ENCODE measurements around the gene ERMP1. TPM values are rescaled to one million over a fixed set of nuclear protein-coding genes. Genes with fewer than 3 reads are reported as not detected.

The ERMP1 gene
- total and polyA plus RNA-seq, 10 of the 15 experiments (the other 5 are each of a cell fraction or from before 2014, with no cell fraction given), result 2.4 to 42.1 (median 8.1) TPM

DNA sequence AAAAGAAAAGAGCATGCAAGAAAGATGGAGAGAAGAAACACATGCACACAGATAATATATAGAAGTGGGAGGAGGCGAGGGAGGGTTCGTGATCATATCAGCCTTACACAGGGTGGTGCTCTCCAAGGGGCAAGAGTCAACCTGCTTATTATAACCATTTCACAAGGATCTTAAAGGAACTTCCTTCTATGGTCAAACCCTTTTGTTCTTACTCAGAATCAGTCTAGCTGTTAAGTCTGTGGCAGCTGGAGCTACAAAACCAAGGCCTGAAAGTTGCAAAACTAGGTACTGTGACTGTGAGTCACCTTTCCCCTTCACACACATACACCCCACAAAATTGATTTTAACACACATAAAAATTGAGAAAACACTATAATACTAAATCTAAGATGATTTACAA is 18.5 kb upstream of the ERMP1 start (continued):
- TF ChIP-seq, protein P1, sequence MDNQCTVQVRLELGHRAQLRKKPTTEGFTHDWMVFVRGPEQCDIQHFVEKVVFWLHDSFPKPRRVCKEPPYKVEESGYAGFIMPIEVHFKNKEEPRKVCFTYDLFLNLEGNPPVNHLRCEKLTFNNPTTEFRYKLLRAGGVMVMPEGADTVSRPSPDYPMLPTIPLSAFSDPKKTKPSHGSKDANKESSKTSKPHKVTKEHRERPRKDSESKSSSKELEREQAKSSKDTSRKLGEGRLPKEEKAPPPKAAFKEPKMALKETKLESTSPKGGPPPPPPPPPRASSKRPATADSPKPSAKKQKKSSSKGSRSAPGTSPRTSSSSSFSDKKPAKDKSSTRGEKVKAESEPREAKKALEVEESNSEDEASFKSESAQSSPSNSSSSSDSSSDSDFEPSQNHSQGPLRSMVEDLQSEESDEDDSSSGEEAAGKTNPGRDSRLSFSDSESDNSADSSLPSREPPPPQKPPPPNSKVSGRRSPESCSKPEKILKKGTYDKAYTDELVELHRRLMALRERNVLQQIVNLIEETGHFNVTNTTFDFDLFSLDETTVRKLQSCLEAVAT (IDR thresholded peaks at IDR 0.05), result no peak; the same call in 1 of the 2 replicates
- TF ChIP-seq, protein P2, sequence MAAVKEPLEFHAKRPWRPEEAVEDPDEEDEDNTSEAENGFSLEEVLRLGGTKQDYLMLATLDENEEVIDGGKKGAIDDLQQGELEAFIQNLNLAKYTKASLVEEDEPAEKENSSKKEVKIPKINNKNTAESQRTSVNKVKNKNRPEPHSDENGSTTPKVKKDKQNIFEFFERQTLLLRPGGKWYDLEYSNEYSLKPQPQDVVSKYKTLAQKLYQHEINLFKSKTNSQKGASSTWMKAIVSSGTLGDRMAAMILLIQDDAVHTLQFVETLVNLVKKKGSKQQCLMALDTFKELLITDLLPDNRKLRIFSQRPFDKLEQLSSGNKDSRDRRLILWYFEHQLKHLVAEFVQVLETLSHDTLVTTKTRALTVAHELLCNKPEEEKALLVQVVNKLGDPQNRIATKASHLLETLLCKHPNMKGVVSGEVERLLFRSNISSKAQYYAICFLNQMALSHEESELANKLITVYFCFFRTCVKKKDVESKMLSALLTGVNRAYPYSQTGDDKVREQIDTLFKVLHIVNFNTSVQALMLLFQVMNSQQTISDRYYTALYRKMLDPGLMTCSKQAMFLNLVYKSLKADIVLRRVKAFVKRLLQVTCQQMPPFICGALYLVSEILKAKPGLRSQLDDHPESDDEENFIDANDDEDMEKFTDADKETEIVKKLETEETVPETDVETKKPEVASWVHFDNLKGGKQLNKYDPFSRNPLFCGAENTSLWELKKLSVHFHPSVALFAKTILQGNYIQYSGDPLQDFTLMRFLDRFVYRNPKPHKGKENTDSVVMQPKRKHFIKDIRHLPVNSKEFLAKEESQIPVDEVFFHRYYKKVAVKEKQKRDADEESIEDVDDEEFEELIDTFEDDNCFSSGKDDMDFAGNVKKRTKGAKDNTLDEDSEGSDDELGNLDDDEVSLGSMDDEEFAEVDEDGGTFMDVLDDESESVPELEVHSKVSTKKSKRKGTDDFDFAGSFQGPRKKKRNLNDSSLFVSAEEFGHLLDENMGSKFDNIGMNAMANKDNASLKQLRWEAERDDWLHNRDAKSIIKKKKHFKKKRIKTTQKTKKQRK (IDR thresholded peaks at IDR 0.05; ENCODE audit: low read depth, low read length), result no peak
- TF ChIP-seq, protein P3, sequence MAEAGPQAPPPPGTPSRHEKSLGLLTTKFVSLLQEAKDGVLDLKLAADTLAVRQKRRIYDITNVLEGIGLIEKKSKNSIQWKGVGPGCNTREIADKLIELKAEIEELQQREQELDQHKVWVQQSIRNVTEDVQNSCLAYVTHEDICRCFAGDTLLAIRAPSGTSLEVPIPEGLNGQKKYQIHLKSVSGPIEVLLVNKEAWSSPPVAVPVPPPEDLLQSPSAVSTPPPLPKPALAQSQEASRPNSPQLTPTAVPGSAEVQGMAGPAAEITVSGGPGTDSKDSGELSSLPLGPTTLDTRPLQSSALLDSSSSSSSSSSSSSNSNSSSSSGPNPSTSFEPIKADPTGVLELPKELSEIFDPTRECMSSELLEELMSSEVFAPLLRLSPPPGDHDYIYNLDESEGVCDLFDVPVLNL (IDR thresholded peaks at IDR 0.05; ENCODE audit: low read depth, low read length), result no peak
- no peak for TF ChIP-seq POLR2AphosphoS5 (IDR thresholded peaks at IDR 0.05; ENCODE audit: low read length)
- TF ChIP-seq PML (IDR thresholded peaks at IDR 0.05; ENCODE audit: low read length), result no peak
- TF ChIP-seq EED (IDR thresholded peaks at IDR 0.05; ENCODE audit: low read depth), result no peak
- TF ChIP-seq MEF2B (IDR thresholded peaks at IDR 0.05; ENCODE audit: partially characterized antibody, poor library complexity, severe bottlenecking), result peak; percentile 51
- TF ChIP-seq CREM (IDR thresholded peaks at IDR 0.05; ENCODE audit: low read depth), result peak; percentile 47; the same call in 1 of the 2 replicates
- TF ChIP-seq ZNF24 (IDR thresholded peaks at IDR 0.05), result no peak
- TF ChIP-seq, protein P4, sequence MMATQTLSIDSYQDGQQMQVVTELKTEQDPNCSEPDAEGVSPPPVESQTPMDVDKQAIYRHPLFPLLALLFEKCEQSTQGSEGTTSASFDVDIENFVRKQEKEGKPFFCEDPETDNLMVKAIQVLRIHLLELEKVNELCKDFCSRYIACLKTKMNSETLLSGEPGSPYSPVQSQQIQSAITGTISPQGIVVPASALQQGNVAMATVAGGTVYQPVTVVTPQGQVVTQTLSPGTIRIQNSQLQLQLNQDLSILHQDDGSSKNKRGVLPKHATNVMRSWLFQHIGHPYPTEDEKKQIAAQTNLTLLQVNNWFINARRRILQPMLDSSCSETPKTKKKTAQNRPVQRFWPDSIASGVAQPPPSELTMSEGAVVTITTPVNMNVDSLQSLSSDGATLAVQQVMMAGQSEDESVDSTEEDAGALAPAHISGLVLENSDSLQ (IDR thresholded peaks at IDR 0.05), result peak; percentile 32; the same call in 1 of the 2 replicates
- TF ChIP-seq, protein P5, sequence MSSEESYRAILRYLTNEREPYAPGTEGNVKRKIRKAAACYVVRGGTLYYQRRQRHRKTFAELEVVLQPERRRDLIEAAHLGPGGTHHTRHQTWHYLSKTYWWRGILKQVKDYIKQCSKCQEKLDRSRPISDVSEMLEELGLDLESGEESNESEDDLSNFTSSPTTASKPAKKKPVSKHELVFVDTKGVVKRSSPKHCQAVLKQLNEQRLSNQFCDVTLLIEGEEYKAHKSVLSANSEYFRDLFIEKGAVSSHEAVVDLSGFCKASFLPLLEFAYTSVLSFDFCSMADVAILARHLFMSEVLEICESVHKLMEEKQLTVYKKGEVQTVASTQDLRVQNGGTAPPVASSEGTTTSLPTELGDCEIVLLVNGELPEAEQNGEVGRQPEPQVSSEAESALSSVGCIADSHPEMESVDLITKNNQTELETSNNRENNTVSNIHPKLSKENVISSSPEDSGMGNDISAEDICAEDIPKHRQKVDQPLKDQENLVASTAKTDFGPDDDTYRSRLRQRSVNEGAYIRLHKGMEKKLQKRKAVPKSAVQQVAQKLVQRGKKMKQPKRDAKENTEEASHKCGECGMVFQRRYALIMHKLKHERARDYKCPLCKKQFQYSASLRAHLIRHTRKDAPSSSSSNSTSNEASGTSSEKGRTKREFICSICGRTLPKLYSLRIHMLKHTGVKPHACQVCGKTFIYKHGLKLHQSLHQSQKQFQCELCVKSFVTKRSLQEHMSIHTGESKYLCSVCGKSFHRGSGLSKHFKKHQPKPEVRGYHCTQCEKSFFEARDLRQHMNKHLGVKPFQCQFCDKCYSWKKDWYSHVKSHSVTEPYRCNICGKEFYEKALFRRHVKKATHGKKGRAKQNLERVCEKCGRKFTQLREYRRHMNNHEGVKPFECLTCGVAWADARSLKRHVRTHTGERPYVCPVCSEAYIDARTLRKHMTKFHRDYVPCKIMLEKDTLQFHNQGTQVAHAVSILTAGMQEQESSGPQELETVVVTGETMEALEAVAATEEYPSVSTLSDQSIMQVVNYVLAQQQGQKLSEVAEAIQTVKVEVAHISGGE (CRISPR knock-in tag; IDR thresholded peaks at IDR 0.05), result no peak
- TF ChIP-seq, protein P6, sequence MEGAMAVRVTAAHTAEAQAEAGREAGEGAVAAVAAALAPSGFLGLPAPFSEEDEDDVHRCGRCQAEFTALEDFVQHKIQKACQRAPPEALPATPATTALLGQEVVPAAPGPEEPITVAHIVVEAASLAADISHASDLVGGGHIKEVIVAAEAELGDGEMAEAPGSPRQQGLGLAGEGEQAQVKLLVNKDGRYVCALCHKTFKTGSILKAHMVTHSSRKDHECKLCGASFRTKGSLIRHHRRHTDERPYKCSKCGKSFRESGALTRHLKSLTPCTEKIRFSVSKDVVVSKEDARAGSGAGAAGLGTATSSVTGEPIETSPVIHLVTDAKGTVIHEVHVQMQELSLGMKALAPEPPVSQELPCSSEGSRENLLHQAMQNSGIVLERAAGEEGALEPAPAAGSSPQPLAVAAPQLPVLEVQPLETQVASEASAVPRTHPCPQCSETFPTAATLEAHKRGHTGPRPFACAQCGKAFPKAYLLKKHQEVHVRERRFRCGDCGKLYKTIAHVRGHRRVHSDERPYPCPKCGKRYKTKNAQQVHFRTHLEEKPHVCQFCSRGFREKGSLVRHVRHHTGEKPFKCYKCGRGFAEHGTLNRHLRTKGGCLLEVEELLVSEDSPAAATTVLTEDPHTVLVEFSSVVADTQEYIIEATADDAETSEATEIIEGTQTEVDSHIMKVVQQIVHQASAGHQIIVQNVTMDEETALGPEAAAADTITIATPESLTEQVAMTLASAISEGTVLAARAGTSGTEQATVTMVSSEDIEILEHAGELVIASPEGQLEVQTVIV (IDR thresholded peaks at IDR 0.05; ENCODE audit: borderline replicate concordance, partially characterized antibody), result no peak
- no peak for TF ChIP-seq KDM1A (IDR thresholded peaks at IDR 0.05; ENCODE audit: borderline replicate concordance)
- no peak for TF ChIP-seq RAD21 (IDR thresholded peaks at IDR 0.05; ENCODE audit: insufficient read depth, low read depth, low read length)
- no peak for TF ChIP-seq CBFB (IDR thresholded peaks at IDR 0.05; ENCODE audit: low read depth)
- no peak for TF ChIP-seq CBX3 (IDR thresholded peaks at IDR 0.05; ENCODE audit: borderline replicate concordance, low read depth)
- TF ChIP-seq NR2F1 (conservative IDR thresholded peaks at IDR 0.05), result peak; percentile 88

Measured in GM12878 (cell line).